ENCODE results near the gene ZNF747. TPM values are rescaled to one million over a fixed set of nuclear protein-coding genes. Genes with fewer than 3 reads are reported as not detected.

Gene ZNF747
- total RNA-seq, 1 donor from 2014 or later = 5.2 TPM

- DNase-seq (ENCODE audit: low read depth) (no peak), FAIRE-seq (no peak)
- peaks cover 11% of the 10 kb centered on the region for H3K36me3 Mint-ChIP-seq (ENCODE audit: low read depth, unreplicated experiment)
- Histone ChIP-seq H3K27ac (ENCODE audit: low read depth, low read length) (no peak overlapping the region), H3K36me3 (ENCODE audit: insufficient read depth, low read length) (peaks cover 6% of the 10 kb centered on the region), H3K79me2 (ENCODE audit: insufficient read depth, low read length) (peaks cover 43% of the 10 kb centered on the region), H4K20me1 (ENCODE audit: insufficient read depth, low read length) (peaks cover 13% of the 10 kb centered on the region), H2AFZ (ENCODE audit: low read depth, low read length) (no peak overlapping the region), H3K9me3 (ENCODE audit: insufficient read depth, low read depth, low read length) (no peaks in the 10 kb centered on the region), H3K27me3 (ENCODE audit: insufficient read depth, low read length) (no peaks in the 10 kb centered on the region), H3K9ac (ENCODE audit: low read length) (no peak overlapping the region), H3K4me2 (ENCODE audit: low read length) (no peak overlapping the region), H3K4me3 (ENCODE audit: insufficient read depth, low read depth, low read length) (no peak overlapping the region), H3K4me1 (ENCODE audit: insufficient read depth, low read length) (peaks cover 8% of the 10 kb centered on the region)
- H3K27ac Mint-ChIP-seq (ENCODE audit: unreplicated experiment) = no peak overlapping the region
- H3K27me3 Mint-ChIP-seq (ENCODE audit: low read depth, unreplicated experiment) = no peaks in the 10 kb centered on the region
- H3K4me3 Mint-ChIP-seq (ENCODE audit: unreplicated experiment) = no peak overlapping the region
- H3K9me3 Mint-ChIP-seq (ENCODE audit: unreplicated experiment) = no peaks in the 10 kb centered on the region
- no peaks in the 10 kb centered on the region for H3K4me1 Mint-ChIP-seq (ENCODE audit: low read depth, unreplicated experiment)
- no peak for TF ChIP-seq EZH2 (IDR thresholded peaks at IDR 0.05; ENCODE audit: insufficient read depth, low read length)
- TF ChIP-seq CTCF (IDR thresholded peaks at IDR 0.05; ENCODE audit: insufficient read depth, low read depth, low read length) = no peak
These were observed 46.8 kb upstream of the ZNF747 start for GRCh38 chr16:30581457-30581856.

- Mint-ChIP-seq H3K27me3 (ENCODE audit: low read depth, unreplicated experiment) (no peaks in the 10 kb centered on the region), H3K27ac (ENCODE audit: unreplicated experiment) (no peak overlapping the region), H3K4me3 (ENCODE audit: unreplicated experiment) (no peak overlapping the region), H3K4me1 (ENCODE audit: low read depth, unreplicated experiment) (peaks cover 3% of the 10 kb centered on the region), H3K9me3 (ENCODE audit: unreplicated experiment) (no peaks in the 10 kb centered on the region), H3K36me3 (ENCODE audit: low read depth, unreplicated experiment) (peaks cover 1% of the 10 kb centered on the region)
- Histone ChIP-seq H4K20me1 (ENCODE audit: insufficient read depth, low read length) (peaks cover 8% of the 10 kb centered on the region), H3K36me3 (ENCODE audit: insufficient read depth, low read length) (peaks cover 4% of the 10 kb centered on the region), H3K4me2 (ENCODE audit: low read length) (no peak overlapping the region), H3K79me2 (ENCODE audit: insufficient read depth, low read length) (no peaks in the 10 kb centered on the region), H3K9me3 (ENCODE audit: insufficient read depth, low read depth, low read length) (no peaks in the 10 kb centered on the region), H3K9ac (ENCODE audit: low read length) (no peak overlapping the region), H3K27me3 (ENCODE audit: insufficient read depth, low read length) (no peaks in the 10 kb centered on the region), H3K4me1 (ENCODE audit: insufficient read depth, low read length) (peaks cover 6% of the 10 kb centered on the region), H3K4me3 (ENCODE audit: insufficient read depth, low read depth, low read length) (no peak overlapping the region), H2AFZ (ENCODE audit: low read depth, low read length) (no peak overlapping the region), H3K27ac (ENCODE audit: low read depth, low read length) (no peak overlapping the region)
- DNase-seq (ENCODE audit: low read depth) = no peak
- TF ChIP-seq EZH2 (IDR thresholded peaks at IDR 0.05; ENCODE audit: insufficient read depth, low read length) = no peak
- TF ChIP-seq CTCF (IDR thresholded peaks at IDR 0.05; ENCODE audit: insufficient read depth, low read depth, low read length) = no peak
- FAIRE-seq = no peak
These were observed 40.0 kb upstream of the ZNF747 start for GRCh38 chr16:30574678-30575077.

GRCh38 chr16:30571445-30572322, 37.0 kb upstream of the ZNF747 start, which contains the start of gene ZNF688:
ZNF688 (minus strand) TSS chr16:30571714; CDS start chr16:30571629, 85 bp downstream.
- no peaks in the 10 kb centered on the region for H3K9me3 Mint-ChIP-seq (ENCODE audit: unreplicated experiment)
- Histone ChIP-seq H3K79me2 (ENCODE audit: insufficient read depth, low read length) (no peaks in the 10 kb centered on the region), H3K27ac (ENCODE audit: low read depth, low read length) (peak within 1 kb of the TSS; percentile 65), H3K4me2 (ENCODE audit: low read length) (peak within 1 kb of the TSS; percentile 91), H2AFZ (ENCODE audit: low read depth, low read length) (peak within 1 kb of the TSS; percentile 69), H3K36me3 (ENCODE audit: insufficient read depth, low read length) (no peaks in the 10 kb centered on the region), H3K4me3 (ENCODE audit: insufficient read depth, low read depth, low read length) (peak within 1 kb of the TSS; percentile 74), H3K27me3 (ENCODE audit: insufficient read depth, low read length) (no peaks in the 10 kb centered on the region), H3K9me3 (ENCODE audit: insufficient read depth, low read depth, low read length) (no peaks in the 10 kb centered on the region), H4K20me1 (ENCODE audit: insufficient read depth, low read length) (no peaks in the 10 kb centered on the region), H3K9ac (ENCODE audit: low read length) (peak within 1 kb of the TSS; percentile 79), H3K4me1 (ENCODE audit: insufficient read depth, low read length) (peaks cover 6% of the 10 kb centered on the region)
- peaks cover 3% of the 10 kb centered on the region for H3K4me1 Mint-ChIP-seq (ENCODE audit: low read depth, unreplicated experiment)
- TF ChIP-seq EZH2 (IDR thresholded peaks at IDR 0.05; ENCODE audit: insufficient read depth, low read length) (no peak), CTCF (IDR thresholded peaks at IDR 0.05; ENCODE audit: insufficient read depth, low read depth, low read length) (no peak)
- DNase-seq (ENCODE audit: low read depth) (peak; percentile 96), FAIRE-seq (no peak)
- peaks cover 2% of the 10 kb centered on the region for H3K27me3 Mint-ChIP-seq (ENCODE audit: low read depth, unreplicated experiment)
- H3K4me3 Mint-ChIP-seq (ENCODE audit: unreplicated experiment) = peak within 1 kb of the TSS; percentile 88
- peak within 1 kb of the TSS; percentile 91 for H3K27ac Mint-ChIP-seq (ENCODE audit: unreplicated experiment)
- no peaks in the 10 kb centered on the region for H3K36me3 Mint-ChIP-seq (ENCODE audit: low read depth, unreplicated experiment)

All from astrocyte (in vitro differentiated cells and primary cell).